Transverse colon (tissue), 4 donors: ENCODE results near the gene LUZP2. TPM values are rescaled to one million over a fixed set of nuclear protein-coding genes. Genes with fewer than 3 reads are reported as not detected.

Experiments
- DNase-seq: peaks from one replicate; pipeline ENCODE4 v3.0.0-alpha.2; 2019
- H3K27ac ChIP-seq, 4 donors: fragments of 200-600 bp; sonication (generic); 2 replicates each; pipeline ENCODE4 v1.5.1; 2016 to 2018; ENCODE audit warnings: inconsistent platforms in 4 of 4
- H3K27me3 ChIP-seq: fragments of 200-600 bp; sonication (generic); 2 replicates; pipeline ENCODE4 v1.5.1; 2017; ENCODE audit warnings: inconsistent platforms
- H3K36me3 ChIP-seq, 4 donors: fragments of 200-600 bp; sonication (generic); 2 replicates each; pipeline ENCODE4 v1.5.1; 2017 to 2019; ENCODE audit warnings: inconsistent platforms in 4 of 4
- H3K4me1 ChIP-seq, 4 donors: fragments of 200-600 bp; sonication (generic); 2 replicates each; pipeline ENCODE4 v1.5.1; 2017 to 2020; ENCODE audit warnings: inconsistent platforms in 4 of 4
- H3K4me3 ChIP-seq, 4 donors: fragments of 200-600 bp; sonication (generic); 1 replicate in 1 of 4; 2 replicates in 3 of 4; pipeline versions ENCODE4 v1.5.1 to v1.6.1; 2017 to 2019; ENCODE audit warnings: inconsistent platforms in 4 of 4
- H3K9me3 ChIP-seq, 2 donors: fragments of 200-600 bp; sonication (generic); 2 replicates each; pipeline ENCODE4 v1.5.1; 2017 to 2019; ENCODE audit warnings: inconsistent platforms in 2 of 2
- CTCF ChIP-seq, 5 experiments: fragments of 200-600 bp in 3 of 5; fragments of 450-650 bp in 2 of 5; sonication (generic) in 3 of 5; IDR thresholded peaks; 1 replicate in 2 of 5; 2 replicates in 3 of 5; pipeline ENCODE4 v1.5.1; 2016 to 2017; ENCODE audit warnings: antibody characterized with exemption in 5 of 5, inconsistent platforms in 3 of 5, mild to moderate bottlenecking in 2 of 5, moderate library complexity in 1 of 5
- EP300 ChIP-seq: sonication (generic); formaldehyde crosslinking; IDR thresholded peaks from one replicate; pipeline ENCODE4 v1.6.1; 2017; ENCODE audit warnings: antibody characterized with exemption, low read depth
- POLR2A ChIP-seq: fragments of 450-650 bp; IDR thresholded peaks from one replicate; pipeline ENCODE4 v1.6.1; 2016; ENCODE audit warnings: antibody characterized with exemption, mild to moderate bottlenecking, moderate library complexity
- POLR2AphosphoS5 ChIP-seq, 3 donors: sonication (generic); formaldehyde crosslinking; IDR thresholded peaks; one replicate each; pipeline ENCODE4 v1.6.1; 2016; ENCODE audit warnings: antibody characterized with exemption in 3 of 3
- WGBS, 2 donors: methylation state at CpG; one replicate each; pipeline ENCODE4 v1.1.5; 2018; ENCODE audit warnings: low coverage in 1 of 2; 5-methylcytosine and 5-hydroxymethylcytosine counted together
- in situ Hi-C, 4 donors: fragments of 200-750 bp; cut with MboI; loops; one replicate each; pipeline versions ENCODE4 v1.15.0 to v1.15.1; 2017; ENCODE audit warnings: low sequenced_read_pairs in 3 of 4, low pct_ligation_motif_present in 1 of 4, low pct_unique_long_range_greater_than_20kb in 1 of 4
- intact Hi-C: fragments of 100-400 bp; cut with DNase I; formaldehyde crosslinking; loops from one replicate; pipeline ENCODE4 v1.15.1; 2023; ENCODE audit warnings: low total_unique reads
- total RNA-seq, 4 donors: library from RNA; depleted of rRNA; stranded (reverse); fragments of >200 nt; gene quantifications; one replicate each; pipeline ENCODE4 v1.1.0, GENCODE V29; 2016

Gene LUZP2
- total RNA-seq, 4 donors from 2014 or later: 2.2 to 3.3 (median 2.4) TPM; not detected in 1

GRCh38 chr11:24762076-24762475, 265.2 kb downstream of the LUZP2 start:
- in situ Hi-C loops (no loop called here), intact Hi-C loops (no loop called here)
- H3K36me3 ChIP-seq: no peaks in the 10 kb centered on the region
- no peak overlapping the region for H3K4me3 ChIP-seq
- H3K9me3 ChIP-seq: no peaks in the 10 kb centered on the region
- H3K27ac ChIP-seq: no peak overlapping the region
- no peaks in the 10 kb centered on the region for H3K27me3 ChIP-seq
- no peak for DNase-seq
- H3K4me1 ChIP-seq: no peaks in the 10 kb centered on the region
- WGBS, 2 donors: 82 to 94% methylated on average over 2 of the region's 2 CpGs
- TF ChIP-seq POLR2AphosphoS5 (IDR thresholded peaks at IDR 0.05) (no peak), CTCF (IDR thresholded peaks at IDR 0.05) (no peak), POLR2A (no peak), EP300 (no peak)

GRCh38 chr11:24767411-24767810, 270.6 kb downstream of the LUZP2 start:
- Histone ChIP-seq H3K4me1 (no peaks in the 10 kb centered on the region), H3K27me3 (no peaks in the 10 kb centered on the region), H3K9me3 (no peaks in the 10 kb centered on the region), H3K4me3 (no peak overlapping the region), H3K36me3 (no peaks in the 10 kb centered on the region), H3K27ac (no peak overlapping the region)
- in situ Hi-C loops (no loop called here), intact Hi-C loops (no loop called here)
- 53 to 56% methylated on average over 3 of the region's 3 CpGs for WGBS, 2 donors
- no peak for DNase-seq
- TF ChIP-seq POLR2AphosphoS5 (IDR thresholded peaks at IDR 0.05) (no peak), EP300 (no peak), POLR2A (no peak), CTCF (IDR thresholded peaks at IDR 0.05) (no peak)

- H3K9me3 ChIP-seq: no peaks in the 10 kb centered on the region
- in situ Hi-C loops: no loop called here
- H3K36me3 ChIP-seq: no peaks in the 10 kb centered on the region
- no peak for TF ChIP-seq POLR2AphosphoS5 (IDR thresholded peaks at IDR 0.05)
- TF ChIP-seq EP300: no peak
- no peak for TF ChIP-seq POLR2A
- no peak for TF ChIP-seq CTCF (IDR thresholded peaks at IDR 0.05)
- no peak overlapping the region for H3K27ac ChIP-seq
- no peaks in the 10 kb centered on the region for H3K4me1 ChIP-seq
- H3K27me3 ChIP-seq: no peaks in the 10 kb centered on the region
- intact Hi-C loops: no loop called here
- 74 to 79% methylated on average over 3 of the region's 3 CpGs for WGBS, 2 donors
- no peak for DNase-seq
- no peak overlapping the region for H3K4me3 ChIP-seq
Measured at GRCh38 chr11:24773322-24773721, 276.5 kb downstream of the LUZP2 start.

- 34 to 49% methylated on average over 2 of the region's 2 CpGs for whole genome bisulfite sequencing, 2 donors
Measured at GRCh38 chr11:24779791-24780190, 282.9 kb downstream of the LUZP2 start.

More at GRCh38 chr11:24779791-24780190, 282.9 kb downstream of the LUZP2 start:
- no peak overlapping the region for H3K4me3 ChIP-seq
- DNase-seq: no peak
- no peak overlapping the region for H3K27ac ChIP-seq
- intact Hi-C loops (no loop called here), in situ Hi-C loops (no loop called here)
- no peaks in the 10 kb centered on the region for H3K4me1 ChIP-seq
- no peaks in the 10 kb centered on the region for H3K36me3 ChIP-seq
- H3K9me3 ChIP-seq: no peaks in the 10 kb centered on the region
- H3K27me3 ChIP-seq: no peaks in the 10 kb centered on the region
- TF ChIP-seq EP300 (no peak), POLR2AphosphoS5 (IDR thresholded peaks at IDR 0.05) (no peak), CTCF (IDR thresholded peaks at IDR 0.05) (no peak), POLR2A (no peak)
